HFF-Myc (cell line): ENCODE results near the gene LIG3.

ENCODE experiments used
- DNase-seq: peaks from one replicate; pipeline ENCODE4 v3.0.0-alpha.2; 2011; ENCODE audit warnings: low read depth; ENCODE audit errors: extremely low read depth
- H3K4me3 ChIP-seq: replicated peaks from 2 replicates; pipeline ENCODE4 v1.5.1; 2011; ENCODE audit warnings: low read depth, mild to moderate bottlenecking, control low read depth, low read length
- CTCF ChIP-seq: IDR thresholded peaks from 2 replicates; pipeline ENCODE4 v1.5.1; 2012; ENCODE audit warnings: mild to moderate bottlenecking, low read depth, low read length, control low read depth; ENCODE audit errors: missing control alignments

Gene LIG3

GRCh38 chr17:34979650-34980352 lies 511 bp upstream of the LIG3 start:
- H3K4me3 ChIP-seq = peak overlapping the region; percentile 84
- no peak for TF ChIP-seq CTCF
- no peak for DNase-seq

GRCh38 chr17:34980681-34981537 lies 597 bp downstream of the LIG3 start:
- peak; percentile 28 for TF ChIP-seq CTCF
- peak overlapping the region; percentile 84 for H3K4me3 ChIP-seq
- peak; percentile 42 for DNase-seq

DNA sequence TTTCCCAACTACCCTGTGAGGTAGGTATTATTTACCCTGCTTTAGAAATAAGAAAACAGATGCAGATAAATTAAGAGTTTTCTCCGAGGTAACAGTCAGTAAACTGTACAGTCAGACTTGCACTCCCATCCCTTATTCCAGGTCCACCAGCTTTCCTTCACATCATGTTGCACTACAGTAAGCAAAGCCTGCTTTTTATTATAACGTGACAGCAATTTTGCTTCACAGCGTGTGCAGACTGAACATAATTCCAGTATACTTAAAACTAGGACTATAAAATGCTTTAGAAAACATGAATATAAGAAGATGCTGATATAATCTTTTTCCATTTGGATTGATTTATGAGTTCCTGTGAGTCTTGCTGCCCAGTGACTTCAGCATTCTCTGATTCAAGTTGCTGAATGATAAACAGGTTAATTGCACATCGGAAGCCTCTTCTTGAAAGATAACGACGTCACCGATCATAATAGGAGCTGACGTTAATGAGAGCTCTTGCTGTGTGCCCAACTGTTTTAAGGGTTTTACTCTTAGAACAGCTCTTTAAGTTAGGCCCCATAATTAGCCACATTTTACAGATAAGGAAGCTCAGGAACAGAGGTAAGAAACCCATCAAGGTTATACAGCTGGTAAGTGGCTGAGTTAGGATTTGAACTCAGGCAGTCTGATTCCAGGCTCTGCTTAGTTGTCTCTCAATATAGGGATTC lies 1.4 kb downstream of the LIG3 start:
- H3K4me3 ChIP-seq = peak overlapping the region; percentile 84
- no peak for TF ChIP-seq CTCF
- no peak for DNase-seq

GRCh38 chr17:34987232-34987631 lies 6.9 kb downstream of the LIG3 start:
- no peak overlapping the region for H3K4me3 ChIP-seq
- TF ChIP-seq CTCF = no peak
- DNase-seq = no peak

DNA sequence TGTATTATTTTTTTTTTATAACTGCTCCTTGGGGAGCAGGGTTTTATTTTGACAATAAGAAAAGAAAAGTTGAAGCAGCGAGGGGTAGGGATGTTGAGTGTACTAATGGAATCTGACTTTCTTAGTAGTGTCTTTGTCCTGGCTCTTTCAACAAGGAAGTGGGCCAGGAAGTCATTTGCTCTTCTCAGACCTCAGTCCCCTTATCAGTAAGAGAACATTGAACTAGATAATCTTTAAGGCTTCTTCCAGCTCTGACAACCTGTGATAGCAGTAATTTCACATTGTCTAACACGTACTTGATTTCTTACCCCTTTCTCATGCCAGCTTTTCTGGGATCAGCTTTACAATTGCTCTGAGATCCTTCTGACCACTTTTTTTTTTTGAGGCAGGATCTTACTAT lies 8.3 kb downstream of the LIG3 start:
- DNase-seq = no peak
- no peak for TF ChIP-seq CTCF
- no peak overlapping the region for H3K4me3 ChIP-seq

- no peak for DNase-seq
- no peak for TF ChIP-seq CTCF
- no peak overlapping the region for H3K4me3 ChIP-seq
Observed at GRCh38 chr17:34989473-34989872, 9.2 kb downstream of the LIG3 start.
